ENCODE measurements around the gene RIOK1.

Gene RIOK1

DNA sequence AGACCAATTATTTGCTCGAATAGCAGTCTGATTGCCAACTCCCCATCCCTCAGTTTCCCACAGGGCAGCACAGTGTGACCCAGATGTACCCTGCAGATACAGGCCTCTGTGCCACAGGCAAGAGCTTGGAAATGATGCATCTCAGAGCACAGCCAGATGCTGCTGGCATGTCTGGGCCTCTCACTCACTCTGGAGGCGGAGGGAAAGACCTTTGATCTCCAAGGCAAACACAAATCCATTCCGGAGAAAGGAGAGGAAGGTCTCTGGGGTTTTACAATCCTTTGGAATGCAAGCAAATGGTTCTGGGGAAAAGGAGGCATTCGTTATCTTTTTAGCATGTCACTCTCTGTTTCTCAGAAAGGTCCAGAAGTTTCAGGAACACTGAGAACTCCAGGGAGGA is 74.2 kb downstream of the RIOK1 start:
- TF ChIP-seq, protein P1, sequence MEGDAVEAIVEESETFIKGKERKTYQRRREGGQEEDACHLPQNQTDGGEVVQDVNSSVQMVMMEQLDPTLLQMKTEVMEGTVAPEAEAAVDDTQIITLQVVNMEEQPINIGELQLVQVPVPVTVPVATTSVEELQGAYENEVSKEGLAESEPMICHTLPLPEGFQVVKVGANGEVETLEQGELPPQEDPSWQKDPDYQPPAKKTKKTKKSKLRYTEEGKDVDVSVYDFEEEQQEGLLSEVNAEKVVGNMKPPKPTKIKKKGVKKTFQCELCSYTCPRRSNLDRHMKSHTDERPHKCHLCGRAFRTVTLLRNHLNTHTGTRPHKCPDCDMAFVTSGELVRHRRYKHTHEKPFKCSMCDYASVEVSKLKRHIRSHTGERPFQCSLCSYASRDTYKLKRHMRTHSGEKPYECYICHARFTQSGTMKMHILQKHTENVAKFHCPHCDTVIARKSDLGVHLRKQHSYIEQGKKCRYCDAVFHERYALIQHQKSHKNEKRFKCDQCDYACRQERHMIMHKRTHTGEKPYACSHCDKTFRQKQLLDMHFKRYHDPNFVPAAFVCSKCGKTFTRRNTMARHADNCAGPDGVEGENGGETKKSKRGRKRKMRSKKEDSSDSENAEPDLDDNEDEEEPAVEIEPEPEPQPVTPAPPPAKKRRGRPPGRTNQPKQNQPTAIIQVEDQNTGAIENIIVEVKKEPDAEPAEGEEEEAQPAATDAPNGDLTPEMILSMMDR (IDR thresholded peaks at IDR 0.05; ENCODE audit: low read length, missing control alignments), result no peak
- peak; percentile 8 for DNase-seq (ENCODE audit: low read depth)
- no peak overlapping the region for H3K4me3 ChIP-seq (replicated peaks; ENCODE audit: low read depth, low read length)

DNA sequence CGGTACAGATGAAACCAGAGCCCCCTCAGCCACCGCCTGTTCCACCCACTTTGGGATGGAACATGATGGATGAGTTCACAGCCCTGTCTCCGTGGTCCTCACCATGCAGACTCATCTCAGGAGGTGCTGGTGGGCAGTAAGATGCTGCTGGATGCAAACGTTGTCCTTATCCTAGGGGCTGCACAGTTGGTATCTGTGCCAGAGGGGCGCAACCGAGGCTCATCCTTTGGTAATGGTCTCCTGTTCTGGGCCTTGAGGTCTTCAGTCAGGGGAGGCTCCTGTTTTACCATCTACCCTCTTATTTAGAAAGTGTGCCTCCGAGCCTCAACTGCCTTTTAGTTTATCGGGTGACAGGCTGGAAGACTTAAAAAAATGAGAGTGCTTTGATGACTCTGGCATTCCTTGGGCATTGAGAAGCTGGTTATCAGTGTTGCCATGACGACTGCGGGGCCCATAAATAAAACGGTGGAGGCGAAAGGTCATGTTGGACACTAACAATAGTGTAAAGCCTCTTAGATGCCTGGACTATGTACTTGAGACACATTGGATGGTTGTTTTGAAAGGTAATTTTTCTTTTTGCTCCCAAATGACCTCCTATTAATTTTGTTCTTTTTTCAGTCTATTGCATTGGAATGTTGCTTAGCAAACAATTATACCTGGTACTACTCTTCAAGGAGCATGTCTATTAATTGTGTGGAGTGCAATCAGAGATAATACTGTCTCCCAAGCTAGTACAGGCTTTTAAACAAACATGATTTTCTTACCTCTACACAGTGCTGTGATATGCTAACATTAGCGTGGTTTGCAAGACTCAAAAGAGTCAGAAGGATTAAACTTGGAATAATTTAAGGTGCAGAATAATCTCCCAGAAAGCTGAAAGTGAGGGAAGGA is 77.6 kb downstream of the RIOK1 start:
- TF ChIP-seq, protein P1 (IDR thresholded peaks at IDR 0.05; ENCODE audit: low read length, missing control alignments), result no peak
- no peak overlapping the region for H3K4me3 ChIP-seq (replicated peaks; ENCODE audit: low read depth, low read length)
- peak; percentile 39 for DNase-seq (ENCODE audit: low read depth)
